CD4-positive, alpha-beta T cell treated with Interferon alpha-2 for 1 hour (primary cell): ENCODE results near the gene SLC9A9.
"Not testable (repeated sequence)": the region's sequence is repeated elsewhere in the genome, so short reads cannot be mapped to it uniquely, and the experiment has no call there.

Experiments
- DNase-seq, 2 donors: peaks; one replicate each; pipeline ENCODE4 v3.0.0-alpha.2; 2020 to 2022

SLC9A9 gene

DNA sequence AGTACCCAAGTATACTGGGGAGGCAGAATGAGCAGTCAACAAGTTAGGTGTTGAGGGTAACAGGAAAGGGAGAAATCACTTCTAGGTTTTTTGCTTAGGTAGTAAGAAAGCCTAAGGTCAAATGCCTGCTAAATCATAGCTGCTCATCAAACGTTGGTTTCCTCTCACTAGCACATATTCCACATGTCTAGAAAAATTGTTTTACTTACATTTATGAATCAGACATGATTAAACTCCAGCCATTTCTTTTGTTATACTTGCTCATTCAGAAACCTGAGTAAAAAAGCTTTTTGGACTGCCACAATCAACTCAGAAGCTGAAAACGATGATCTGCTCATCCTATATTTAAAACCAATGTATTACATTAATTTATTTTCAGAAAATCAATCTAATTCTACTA is 40.2 kb downstream of the SLC9A9 start:
- DNase-seq: no peak

DNA sequence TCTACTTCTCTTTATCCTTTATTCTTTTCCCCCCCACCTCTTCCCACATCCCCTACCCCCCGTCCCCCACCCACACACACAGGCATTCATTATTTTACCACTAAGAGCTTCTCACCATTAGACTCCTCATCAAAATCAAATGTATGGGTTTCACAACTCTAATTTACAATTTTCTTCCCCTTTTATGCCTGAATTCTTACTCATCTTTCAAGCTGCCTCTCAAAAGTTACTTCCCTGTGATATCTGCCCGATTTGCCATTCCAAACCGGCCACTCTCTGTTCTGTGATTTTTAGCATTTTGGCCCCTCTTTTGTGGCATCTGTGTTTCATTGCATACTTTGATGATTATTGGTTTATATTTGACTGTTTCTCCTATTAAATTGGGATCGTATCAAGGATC is 42.2 kb downstream of the SLC9A9 start:
- no peak for DNase-seq

DNA sequence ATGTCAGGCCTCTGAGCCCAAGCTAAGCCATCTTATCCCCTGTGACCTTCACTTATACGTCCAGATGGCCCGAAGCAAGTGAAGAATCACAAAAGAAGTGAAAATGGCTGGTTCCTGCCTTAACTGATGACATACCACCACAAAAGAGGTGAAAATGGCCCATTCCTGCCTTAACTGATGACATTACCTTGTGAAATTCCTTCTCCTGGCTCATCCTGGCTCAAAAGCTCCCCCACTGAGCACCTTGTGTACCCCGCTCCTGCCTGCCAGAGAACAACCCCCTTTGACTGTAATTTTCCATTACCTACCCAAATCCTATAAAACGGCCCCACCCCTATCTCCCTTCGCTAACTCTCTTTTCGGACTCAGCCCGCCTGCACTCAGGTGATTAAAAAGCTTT is 42.8 kb downstream of the SLC9A9 start:
- DNase-seq: not testable (repeated sequence)

DNA sequence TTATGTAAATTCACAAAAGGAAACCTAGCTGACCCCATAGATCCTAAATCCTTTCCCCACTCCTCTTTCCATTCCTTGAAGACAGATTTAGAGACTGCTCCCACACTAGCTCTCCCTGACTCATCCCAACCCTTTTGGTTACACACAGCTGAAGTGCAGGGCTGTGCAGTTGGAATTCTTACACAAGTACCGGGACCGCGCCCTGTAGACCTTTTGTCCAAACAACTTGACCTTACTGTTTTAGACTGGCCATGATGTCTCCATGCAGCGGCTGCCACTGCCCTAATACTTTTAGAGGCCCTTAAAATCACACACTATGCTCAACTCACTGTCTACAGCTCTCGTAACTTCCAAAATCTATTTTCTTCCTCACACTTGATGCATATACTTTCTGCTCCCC is 47.2 kb downstream of the SLC9A9 start:
- not testable (repeated sequence) for DNase-seq

DNA sequence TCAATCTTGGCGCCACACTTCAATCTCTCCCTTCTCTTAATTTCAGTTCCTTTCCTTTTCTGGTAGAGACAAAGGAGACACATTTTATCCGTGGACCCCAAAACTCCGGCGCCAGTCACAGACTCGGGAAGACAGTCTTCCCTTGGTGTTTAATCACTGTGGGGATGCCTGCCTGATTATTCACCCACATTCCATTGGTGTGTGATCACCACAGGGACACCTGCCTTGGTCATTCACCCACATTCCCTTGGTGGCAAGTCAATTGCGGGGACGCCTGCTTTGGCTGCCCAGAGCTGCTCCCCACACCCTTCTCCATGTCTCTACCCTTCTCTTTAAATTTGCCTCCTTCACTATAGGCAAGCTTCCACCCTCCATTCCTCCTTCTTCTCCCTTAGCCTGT is 50.1 kb downstream of the SLC9A9 start:
- not testable (repeated sequence) for DNase-seq

DNA sequence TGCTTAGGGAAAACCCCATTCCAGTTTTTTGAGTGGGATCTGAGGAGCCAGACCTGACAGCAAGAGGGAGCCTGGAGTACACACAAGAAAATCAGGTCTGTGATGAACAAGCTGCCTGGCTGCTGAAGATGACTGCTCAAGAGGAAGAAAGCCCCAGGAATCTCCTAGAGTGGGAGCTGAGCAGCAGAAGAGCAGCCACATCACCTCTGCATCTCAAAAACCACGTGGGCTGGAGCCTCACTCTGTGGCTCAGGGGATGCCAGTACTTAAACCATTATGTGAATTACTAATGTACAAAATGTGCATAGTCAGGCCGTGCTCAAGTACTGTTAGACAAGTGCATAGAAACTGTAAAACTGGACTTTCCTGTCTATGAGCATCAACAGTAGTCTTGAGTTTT is 52.4 kb downstream of the SLC9A9 start:
- no peak for DNase-seq

DNA sequence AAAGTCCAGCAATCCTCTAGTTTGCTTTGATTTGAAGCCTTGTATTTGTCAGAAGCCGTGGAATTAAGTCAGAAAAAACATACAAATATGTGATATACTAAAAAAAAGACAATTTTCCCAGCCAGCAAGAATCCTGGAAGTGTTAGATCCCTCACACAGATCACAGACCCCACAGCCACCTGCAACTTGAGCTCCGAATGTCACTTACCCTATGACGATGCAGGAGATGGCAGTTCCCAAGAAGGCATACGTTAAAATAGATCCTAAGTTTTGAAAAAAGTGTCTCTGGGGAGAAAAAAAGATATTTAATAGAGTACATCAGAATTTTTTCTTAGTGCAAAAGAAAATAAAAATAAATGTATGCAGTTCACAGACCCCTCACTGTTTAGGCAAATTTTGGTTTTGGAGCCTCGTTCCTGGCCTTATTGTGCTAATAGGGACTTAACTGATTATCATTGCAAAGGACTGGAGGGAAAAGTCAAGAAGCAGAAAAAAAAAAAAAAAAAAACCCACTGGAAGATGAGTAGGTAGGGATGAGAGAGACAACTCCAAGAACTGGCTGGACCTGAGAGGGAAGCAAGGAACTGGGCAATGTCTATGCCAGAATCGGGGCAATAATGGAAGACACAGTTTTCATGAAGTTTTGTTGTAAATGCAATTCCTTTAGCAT is 53.3 kb downstream of the SLC9A9 start:
- DNase-seq: no peak

DNA sequence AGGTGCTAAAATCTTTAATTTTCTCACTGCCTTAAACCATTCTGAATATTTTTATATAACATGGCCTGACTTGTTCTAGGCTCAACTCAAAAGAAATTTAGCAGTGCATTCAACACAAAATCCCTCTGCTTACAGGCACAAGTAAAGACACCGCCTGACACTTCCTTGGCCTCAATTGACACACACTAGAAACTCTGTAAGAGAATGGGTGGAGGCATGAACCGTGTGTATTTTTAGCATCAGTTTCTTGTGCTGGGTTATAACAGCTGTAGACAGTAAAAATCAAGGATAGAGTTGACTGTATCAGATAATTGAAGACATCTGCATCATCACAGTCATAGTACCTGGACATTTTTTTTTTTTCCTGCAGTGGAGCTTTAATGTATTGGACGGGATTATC is 54.3 kb downstream of the SLC9A9 start:
- DNase-seq: no peak

DNA sequence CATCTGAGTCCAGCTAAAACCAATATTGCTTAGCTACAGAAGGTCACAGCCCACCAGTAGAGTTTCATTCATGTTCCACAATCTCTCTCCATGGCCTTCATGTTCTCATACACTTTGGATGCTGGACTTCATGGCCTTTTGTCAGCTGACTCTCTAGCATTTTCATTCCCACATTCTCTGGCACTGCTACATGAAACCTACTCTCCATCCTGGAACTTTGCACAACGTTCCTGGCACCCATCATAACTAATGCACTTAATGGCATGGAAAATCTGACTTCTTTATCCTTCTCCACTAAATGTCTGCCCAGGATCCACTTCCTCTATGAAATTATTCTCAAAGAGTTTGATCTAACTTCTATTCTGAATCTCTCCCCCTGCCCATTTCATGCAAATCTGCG is 56.9 kb downstream of the SLC9A9 start:
- no peak for DNase-seq

DNA sequence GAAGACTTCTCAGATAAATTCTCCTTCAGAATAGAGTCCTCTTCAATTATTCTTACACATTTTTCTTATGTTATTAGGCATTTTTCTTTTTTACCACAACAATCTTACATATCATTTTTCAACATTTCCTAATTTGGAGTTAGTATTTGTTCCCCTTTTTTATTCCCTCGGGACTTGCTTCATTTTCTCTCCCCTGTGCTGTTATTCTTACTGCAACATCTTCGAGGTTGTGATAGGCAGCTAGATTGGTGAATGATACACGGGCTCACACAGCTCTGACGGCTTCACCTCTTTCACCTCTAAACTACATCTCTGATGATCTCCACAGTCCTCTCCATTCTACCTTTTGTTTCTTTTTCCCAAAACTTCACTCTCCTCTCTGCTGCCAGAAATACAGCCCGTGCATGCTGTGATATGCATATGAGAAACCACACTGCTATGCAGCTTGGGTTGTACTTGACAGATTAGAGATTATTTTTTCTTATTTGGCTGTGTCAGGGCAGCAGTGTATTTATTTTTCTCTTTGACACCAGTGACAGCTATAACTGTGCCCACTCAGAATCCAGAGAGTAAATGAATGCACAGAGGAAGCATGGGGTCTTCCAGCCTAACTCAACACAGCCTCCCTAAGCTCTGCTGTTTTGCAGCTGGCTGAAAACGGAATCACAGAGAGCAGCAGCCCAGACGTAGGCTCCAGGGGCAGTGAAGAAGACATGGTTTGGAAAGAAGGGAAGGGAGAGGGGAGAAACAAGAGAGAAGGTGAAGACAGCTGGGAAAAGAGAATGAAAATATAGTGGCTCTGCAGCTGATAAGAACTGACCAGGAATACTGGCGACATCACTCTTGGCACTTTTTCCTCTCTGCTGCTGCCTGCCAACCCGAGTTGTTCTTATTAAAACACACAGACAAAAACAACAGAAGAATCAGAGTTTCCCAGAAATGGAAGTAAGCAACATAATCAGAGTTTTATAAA is 61.8 kb downstream of the SLC9A9 start:
- no peak for DNase-seq

DNA sequence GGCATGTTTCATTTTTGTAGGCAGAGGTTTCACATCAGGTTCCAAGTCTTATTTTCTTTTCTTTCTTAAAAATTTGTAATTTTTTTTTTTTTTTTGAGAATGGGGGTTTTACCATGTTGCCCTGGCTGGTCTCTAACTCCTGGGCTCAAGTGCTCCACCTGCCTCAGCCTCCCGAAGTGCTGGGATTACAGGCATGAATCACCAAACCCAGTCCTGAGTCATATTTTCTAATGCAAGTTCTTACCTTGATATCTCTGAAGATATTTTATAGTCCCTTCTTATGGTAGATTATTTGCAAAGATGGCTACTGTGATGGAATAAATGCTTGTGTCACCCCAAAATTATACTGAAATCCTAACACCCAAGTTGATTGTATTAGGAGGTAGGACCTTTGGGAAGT is 63.8 kb downstream of the SLC9A9 start:
- no peak for DNase-seq

DNA sequence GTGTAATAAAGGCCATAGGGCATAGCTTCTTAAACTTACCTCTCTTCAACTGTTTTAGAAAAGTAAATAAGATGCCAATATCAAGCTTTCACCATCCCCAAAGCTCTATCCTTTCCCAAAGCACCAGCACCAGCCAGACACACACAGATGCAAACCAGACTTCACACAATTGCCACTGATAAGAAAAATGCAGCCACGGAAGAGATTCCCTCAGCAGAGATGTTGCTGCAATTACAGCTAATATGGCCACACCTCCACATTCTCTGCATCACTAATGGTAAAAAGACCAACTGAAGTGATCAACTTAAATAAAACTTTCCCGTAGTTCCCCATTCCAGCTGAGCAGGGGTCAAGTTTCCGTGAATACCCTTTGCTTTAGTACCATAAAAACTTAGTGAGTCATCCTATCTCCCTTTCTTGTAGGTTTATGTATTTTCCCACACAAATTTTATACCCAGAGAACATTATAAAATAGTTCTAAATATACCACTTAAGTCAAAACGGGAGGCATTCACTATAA is 64.4 kb downstream of the SLC9A9 start:
- no peak for DNase-seq

DNA sequence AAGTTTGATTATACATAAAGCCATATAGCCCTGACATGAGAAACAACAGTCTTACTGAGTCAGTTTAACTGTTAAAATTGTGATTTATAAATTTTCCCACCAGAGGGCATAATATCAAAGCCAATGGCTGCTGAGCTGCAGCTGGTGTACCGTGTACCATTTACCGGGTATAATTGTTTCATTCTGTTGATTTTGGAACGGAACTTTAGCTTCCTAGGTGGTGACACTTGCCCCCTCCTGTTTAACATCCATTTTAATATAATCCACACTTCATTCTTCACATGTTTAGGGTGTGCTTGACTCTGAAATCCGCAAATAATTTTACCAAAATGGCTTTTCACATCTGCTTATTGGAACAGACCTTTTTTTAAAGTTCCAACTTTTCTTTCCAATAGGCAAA is 72.8 kb downstream of the SLC9A9 start:
- peak in 1 of 2 donors; percentile 55 for DNase-seq

DNA sequence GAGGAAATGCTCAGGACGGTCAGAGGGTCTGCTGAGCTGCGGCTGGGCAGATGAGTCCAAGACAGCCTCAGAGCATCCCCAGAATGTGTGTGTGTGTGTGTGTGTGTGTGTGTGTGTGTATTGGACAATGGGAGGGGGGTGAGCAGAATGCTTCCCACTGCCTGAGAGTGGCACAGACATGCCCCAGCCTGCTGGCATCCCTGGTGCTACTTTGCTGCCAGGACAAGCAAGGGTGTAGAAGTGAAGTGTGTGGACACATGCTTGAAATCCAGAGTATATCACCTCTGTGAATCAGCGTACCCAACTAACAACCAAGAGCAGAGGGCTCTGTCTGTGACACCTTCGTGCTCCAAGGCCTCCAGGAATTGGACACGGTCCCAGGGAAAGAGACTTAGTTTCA is 76.3 kb downstream of the SLC9A9 start:
- no peak for DNase-seq

DNA sequence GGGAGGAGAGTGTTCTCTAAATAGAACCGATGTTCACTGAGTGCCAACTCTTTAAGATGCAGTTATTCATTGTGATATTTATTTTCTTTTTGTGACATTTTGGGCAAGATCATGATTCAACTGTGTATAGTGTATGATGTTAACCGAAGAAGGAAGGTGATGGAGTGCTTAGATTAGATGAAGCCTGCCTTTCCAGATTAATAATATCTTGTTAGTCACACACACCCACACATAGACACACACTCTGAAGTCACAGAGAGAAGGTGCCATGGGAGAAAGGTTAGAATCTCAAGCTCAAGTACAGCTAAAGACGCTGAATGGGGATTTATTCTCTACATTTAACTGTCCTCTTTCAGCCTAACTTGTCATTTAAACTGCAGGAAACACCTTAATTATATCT is 77.0 kb downstream of the SLC9A9 start:
- DNase-seq: no peak

DNA sequence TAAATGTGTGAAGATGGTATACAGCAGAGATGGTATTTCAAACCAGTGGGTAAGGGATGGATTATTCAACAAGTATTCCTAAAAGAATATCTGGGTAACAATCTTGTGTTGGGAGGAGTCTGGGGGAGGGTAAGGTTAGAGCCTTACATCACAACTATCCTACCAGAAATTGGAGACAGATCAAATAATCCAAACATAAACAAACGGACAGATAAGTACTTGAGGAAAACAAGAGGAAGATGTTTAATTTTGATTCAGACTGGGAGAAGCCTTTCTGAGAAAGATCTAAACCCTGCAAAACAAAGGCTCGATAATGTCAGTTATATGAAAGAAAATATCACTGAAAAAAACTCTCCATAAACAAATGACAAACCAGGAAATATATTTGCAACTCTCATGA is 77.9 kb downstream of the SLC9A9 start:
- DNase-seq: no peak

DNA sequence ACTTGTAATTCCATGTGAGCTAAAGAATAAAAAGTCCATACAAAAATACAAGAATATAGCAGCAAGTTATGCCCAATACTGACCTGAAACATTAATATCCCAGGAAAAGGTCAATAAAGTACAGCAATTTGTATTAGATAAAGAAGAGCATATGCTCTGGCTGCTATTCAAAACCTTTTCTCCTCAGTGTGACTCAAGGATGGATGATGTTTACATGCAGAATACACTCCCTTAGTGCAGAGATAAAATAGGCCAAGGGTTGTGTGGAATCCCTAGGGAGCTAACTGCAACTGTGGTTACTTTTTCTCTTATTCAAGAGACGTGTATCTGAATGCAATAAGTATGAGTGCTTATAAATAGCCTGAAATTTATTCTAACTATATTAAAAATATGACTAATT is 78.7 kb downstream of the SLC9A9 start:
- no peak for DNase-seq

DNA sequence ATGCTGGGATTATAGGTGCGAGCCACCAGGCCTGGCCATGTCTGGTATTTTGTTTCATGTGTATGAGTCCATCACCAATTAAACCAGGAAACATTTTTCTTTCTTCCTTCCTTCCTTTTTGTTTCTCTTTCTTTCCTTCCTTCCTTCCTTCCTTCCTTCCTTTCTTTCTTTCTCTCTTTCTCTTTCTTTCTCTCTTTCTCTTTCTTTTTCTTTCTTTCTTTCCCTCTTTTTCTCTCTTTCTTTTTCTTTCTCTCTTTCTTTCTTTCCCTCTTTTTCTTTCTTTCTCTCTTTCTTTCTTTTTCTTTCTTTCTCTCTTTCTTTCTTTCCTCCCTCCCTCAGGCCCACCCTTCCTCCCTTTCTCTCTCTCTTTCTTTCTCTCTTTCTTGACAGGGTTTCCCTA is 83.4 kb downstream of the SLC9A9 start:
- no peak for DNase-seq

DNA sequence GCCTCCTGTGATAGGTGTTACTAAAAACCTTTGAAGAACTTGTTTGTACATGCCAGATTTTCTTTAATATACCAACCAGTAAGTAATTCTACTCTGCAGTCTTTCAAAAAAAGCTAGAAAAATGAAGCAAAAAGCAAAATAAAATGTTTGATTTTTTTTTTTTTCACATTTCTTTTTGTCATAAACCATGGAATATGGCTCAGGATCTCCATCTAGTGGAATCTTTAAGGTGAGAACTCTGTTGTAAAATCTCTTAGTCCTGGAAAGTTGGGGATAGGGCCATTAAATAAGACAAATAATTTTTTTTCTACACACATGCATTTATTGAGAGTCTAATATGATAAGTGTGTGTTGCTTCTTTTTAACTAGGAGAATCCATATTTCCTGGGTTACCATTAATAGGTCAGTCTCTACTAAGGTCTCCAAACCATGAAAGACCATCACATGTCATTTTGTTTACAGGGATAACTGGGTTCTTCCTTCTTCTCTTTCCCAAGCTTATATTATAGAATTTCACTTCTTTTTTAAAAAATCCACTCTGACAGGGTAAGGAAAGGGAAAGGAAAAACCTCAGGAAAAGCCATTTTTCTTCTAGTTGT is 84.6 kb downstream of the SLC9A9 start:
- DNase-seq: peak in 1 of 2 donors; percentile 8

DNA sequence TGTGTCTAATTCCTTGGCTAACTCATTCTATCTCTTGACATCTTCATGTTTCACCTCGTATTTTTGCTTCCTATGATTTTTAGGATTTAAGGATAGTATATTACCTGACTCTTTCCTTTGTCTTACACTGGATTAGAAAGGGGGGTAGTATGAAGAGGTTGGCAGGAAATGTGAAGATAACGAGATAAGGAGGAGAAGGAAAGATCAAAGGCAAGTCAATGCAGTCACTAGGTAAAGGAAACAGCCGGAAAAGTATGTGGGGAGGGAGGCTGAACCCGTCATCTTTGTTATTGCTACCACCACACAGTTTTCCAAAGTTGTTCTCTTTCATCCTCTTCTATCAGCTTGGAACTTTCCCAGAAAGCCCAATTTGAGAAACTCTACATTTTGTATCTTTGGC is 90.6 kb downstream of the SLC9A9 start:
- no peak for DNase-seq

DNA sequence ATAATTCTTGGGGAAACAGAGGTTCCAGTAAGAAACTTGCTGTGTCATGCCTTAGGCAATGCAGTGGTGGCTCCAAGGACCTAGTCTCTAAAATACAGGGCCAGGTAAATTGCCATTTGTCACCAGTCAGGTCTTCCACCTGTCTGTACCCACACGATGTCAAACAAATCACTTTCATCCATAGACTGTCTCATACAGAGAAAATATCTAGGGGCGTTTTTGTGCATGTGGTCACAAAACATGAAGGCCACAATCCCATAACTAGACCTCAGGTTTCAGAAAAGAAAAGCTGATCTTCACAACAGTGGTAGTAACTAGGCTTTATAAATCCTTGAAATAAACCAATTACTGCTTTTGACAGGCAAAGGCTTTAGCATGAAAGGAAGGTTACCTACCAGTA is 92.3 kb downstream of the SLC9A9 start:
- DNase-seq: no peak

DNA sequence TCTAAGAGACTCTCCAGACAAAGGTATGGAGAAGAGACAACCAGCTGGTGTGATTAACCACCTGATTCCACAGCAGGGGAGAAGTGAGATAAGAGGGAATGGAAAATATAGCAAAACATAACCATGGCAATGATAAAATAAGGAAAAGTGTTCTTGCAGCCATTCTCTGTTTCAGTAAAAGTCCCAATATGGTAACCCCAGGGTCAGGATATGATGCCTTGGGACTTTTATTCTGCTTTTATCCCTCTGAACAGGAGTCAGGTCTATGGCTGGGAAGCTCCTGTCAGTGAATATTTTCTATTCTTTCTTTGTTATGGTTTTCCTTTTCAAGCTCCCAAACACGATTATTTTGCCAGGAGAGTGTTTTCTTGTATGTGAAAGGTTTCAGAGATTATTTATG is 94.2 kb downstream of the SLC9A9 start:
- no peak for DNase-seq

DNA sequence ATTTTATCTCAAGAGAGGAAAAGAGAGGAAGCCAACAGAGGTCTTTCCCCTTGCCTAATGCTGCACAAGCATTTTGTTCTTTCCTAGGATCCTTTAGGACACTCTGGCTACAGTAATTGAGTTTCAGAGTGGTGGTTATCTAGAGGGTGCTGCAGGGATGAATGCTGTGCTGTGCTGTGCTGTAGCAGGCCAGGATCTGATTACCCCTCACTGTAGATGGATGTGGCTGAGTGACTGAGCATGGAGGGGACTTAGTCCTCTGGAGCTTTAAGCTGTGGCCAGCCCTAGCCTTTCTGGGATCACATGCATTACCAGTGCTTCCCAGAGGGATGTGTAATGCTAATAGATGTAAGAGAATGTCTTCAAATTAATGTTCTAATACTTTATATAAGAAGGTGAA is 94.8 kb downstream of the SLC9A9 start:
- DNase-seq: no peak

DNA sequence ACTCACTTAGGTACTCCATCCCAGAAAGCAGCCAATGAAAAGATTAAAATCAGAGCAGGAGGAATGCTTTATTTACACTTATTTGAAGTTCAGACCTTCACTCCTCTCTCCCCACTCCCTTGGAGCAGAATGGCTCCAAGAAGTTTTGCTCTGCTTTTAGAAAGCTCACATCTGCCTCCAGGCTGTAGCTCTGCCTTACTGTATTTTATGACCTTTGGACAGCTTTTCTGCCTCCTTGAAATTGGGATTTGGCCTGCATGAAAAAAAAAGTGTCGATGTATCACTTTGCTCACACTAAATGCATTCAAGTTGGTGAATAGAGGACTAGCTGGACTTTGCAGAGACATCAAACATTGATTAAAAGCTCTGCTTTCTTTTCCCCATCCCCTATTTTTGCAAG is 95.3 kb downstream of the SLC9A9 start:
- DNase-seq: no peak
